Embryonic facial prominence (tissue), 1 donor: ENCODE data around the gene SNX8.
"Not testable (repeated sequence)": the region's sequence is repeated elsewhere in the genome, so short reads cannot be mapped to it uniquely, and the experiment has no call there.

Experiments
- DNase-seq: peaks from one replicate; pipeline ENCODE4 v3.0.0-alpha.2; 2016; ENCODE audit errors: extremely low spot score

SNX8 gene, protein sequence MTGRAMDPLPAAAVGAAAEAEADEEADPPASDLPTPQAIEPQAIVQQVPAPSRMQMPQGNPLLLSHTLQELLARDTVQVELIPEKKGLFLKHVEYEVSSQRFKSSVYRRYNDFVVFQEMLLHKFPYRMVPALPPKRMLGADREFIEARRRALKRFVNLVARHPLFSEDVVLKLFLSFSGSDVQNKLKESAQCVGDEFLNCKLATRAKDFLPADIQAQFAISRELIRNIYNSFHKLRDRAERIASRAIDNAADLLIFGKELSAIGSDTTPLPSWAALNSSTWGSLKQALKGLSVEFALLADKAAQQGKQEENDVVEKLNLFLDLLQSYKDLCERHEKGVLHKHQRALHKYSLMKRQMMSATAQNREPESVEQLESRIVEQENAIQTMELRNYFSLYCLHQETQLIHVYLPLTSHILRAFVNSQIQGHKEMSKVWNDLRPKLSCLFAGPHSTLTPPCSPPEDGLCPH

DNA sequence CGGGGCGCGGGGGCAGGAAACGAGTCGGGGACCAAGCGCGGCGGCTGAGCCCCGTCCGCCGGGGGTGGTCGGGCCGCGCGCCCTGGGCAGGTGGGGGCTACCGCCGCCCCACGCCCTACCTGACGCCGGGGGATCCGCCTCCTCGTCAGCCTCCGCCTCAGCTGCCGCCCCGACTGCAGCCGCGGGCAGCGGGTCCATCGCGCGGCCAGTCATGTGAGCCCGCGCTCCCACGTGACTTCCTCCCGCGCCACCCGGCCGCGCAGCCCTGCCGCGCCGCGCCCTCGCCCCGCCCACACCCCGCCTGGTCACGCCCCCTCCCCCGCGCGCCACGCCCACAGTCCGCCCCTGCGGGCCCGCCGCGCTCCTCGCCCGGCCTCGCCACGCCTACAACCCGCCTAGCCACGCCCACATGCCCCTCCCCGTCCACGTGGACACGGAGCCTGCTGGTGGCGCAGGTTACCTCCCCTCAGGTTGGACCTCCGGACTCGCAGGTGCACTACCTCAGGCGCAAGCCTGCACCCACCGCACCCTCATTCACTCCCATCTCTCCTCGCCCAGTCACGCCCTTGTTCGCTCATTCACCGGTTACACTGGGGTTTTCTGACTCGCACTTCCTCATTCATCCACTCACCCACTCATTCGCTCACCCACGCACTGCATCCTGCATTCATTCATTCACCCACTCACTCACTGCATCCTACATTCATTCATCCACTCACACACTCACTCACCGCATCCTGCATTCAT, at the start of gene SNX8:
TSS of gene SNX8 (minus strand) at position 233 of the 747 bp plus-strand sequence. CDS start at position 213, 20 bp downstream.
- peak; percentile 58 for DNase-seq

DNA sequence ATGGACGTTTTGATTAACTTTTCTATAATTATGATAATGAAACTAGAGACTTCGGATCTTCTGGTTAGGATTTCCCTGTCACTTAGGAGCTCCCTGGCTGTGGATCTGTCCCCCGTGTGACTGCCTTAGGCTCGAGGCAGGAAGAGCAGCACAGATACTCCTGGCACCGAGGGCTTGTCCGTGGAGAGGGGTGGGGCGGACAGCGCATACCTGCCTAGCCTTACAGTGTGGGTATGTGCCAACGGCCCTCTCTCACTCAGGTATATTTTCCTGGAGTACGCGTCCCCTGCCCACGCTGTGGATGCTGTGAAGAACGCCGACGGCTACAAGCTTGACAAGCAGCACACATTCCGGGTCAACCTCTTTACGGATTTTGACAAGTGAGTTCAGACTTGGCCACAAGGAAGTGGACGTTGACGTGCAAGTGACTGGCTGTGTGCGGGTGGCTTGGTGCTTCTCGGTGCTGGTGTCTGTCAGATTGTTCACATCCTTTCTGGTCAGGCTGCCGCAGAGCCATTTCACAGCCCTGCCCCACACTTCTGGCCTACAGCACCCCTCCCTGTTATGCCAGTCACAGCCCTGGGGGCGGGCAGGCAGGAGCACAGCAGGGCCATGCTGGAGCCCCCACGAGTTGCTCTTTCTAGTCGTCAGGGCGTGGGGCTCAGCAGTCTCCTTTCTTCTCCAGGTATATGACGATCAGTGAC, 48.3 kb upstream of the SNX8 start:
- DNase-seq, result no peak

DNA sequence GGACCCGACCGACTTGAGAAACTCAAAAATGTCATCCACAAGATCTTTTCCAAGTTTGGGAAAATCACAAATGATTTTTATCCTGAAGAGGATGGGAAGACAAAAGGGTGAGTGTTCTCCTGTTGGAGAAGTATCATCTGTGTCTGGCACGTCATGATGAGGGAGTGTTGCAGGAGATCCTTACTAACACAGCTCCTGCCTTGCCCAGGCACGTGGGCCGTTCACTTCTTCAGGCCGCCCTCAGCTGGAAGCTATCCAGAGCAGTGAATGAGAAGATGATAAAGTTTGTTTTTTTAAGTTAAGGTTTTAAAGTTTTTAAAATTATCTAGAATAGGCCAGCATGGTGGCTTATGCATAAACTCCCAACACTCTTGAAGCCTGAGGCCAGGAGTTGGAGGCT, 46.6 kb upstream of the SNX8 start:
- no peak for DNase-seq

DNA sequence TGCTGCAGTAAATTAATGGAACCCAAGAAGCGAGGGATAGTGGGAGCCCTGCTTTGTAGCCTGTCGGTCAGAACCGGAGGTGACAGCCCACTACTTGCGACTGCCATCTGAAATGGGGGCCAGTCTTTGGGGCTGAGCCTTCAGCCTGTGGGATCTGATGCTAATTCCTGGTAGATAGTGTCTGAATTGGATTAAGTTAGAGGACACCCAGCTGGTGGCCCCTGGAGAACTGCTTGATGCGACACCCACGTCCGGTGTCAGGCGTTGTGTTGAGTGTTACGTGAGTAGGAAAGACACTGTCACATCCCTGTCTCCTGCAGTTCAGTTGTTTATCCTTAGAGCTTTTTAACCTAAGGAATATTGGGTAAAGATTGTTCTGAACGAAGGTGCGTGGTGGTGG, 45.4 kb upstream of the SNX8 start:
- DNase-seq, result no peak

DNA sequence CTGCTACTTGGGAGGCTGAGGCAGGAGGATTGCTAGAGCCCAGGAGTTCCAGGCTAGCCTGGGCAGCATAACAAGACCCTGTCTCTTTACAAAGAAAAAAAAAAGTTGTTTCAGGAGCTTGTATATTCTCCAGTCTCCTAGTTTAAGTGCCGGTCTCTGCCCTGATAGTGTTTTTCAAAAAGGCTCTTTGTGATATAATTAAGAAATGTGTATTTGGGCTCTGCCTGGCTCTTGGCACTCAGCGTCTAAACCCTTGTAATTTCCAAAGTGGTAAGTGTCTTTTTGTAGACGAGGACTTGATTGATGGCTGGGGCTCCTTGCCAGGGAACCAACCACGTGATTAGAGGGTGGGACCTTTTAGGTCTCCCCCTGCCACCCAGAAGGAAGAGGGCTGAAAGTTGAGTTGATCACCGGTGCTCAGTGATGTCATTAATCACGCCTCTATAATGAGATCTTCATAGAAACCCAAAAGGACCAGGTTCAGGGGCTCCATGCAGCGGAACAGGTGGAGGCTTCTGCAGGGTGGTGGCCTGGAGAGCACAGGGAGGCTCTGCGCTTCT, 44.8 kb upstream of the SNX8 start:
- DNase-seq, result no peak

DNA sequence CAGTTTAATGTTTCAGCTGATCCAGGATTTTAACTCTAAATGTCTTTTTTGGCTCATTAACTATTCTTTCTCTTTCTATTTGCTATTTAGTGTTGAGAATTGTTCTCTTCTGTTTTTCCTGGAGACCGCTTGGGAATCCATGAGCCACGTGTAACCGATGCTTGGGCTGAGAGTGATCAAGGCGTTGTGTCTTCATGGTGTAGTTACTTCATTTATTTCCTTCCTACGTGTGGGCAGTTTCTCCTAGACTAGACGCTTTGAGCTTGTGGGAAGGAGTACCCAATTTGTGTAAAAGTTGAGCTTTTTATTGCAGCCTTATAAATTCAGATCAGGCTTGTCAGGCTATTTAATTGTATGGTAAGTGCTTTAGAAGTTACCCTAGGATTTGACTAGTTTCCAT, 43.3 kb upstream of the SNX8 start:
- no peak for DNase-seq

DNA sequence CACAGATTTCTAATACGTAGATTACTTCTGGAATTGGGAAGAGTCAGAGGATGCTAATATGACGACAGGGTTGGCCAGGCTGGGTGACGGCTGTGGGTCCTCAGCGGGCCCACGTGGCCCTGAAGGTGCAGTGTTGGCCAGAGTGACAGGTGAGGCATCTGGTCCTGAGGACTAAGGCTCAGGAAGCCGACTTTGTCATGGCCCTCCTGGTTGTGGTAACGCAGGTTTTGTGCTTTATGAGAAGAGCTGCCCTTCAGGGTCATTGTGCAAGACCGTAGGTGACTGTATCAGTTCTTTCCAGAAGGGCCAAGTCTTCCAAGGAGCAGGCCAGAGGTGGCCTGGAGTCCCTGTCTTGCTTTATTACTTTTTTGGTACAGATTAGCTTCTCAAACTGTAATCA, 42.9 kb upstream of the SNX8 start:
- DNase-seq, result no peak

DNA sequence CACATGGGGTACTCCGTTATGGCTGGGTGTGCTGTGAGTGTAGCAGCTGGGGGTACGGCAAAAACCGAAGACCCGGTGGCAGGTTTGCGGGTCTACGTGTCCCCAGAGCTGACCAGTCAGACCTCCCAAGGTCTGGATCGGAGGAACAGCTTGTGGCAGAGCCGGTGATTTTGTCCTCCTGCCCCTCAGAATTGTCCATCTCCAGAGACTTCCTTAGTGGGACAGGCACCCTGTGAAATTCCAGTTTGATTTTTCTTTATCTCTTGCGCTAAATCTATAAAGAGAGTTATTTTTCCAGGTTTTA, 41.4 kb upstream of the SNX8 start:
- DNase-seq, result no peak

DNA sequence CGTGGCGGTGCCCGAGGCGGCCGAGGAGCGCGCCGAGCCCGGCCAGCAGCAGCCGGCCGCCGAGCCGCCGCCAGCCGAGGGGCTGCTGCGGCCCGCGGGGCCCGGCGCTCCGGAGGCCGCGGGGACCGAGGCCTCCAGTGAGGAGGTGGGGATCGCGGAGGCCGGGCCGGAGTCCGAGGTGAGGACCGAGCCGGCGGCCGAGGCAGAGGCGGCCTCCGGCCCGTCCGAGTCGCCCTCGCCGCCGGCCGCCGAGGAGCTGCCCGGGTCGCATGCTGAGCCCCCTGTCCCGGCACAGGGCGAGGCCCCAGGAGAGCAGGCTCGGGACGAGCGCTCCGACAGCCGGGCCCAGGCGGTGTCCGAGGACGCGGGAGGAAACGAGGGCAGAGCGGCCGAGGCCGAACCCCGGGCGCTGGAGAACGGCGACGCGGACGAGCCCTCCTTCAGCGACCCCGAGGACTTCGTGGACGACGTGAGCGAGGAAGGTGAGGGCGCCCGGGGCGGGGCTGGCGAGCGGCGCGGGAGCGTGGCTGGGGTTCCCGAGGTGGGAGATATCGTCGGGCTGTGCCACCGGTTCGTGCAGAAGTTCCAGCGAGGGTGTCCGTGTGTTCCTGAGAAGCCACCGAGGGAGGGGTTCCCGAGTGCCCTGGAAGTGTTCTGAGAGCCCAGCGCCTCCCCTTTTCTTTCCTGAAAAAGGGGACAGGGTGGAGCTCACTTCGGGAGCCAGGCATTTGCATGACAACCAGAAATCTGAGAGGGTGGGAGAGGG, 40.9 kb upstream of the SNX8 start:
- DNase-seq, result no peak

DNA sequence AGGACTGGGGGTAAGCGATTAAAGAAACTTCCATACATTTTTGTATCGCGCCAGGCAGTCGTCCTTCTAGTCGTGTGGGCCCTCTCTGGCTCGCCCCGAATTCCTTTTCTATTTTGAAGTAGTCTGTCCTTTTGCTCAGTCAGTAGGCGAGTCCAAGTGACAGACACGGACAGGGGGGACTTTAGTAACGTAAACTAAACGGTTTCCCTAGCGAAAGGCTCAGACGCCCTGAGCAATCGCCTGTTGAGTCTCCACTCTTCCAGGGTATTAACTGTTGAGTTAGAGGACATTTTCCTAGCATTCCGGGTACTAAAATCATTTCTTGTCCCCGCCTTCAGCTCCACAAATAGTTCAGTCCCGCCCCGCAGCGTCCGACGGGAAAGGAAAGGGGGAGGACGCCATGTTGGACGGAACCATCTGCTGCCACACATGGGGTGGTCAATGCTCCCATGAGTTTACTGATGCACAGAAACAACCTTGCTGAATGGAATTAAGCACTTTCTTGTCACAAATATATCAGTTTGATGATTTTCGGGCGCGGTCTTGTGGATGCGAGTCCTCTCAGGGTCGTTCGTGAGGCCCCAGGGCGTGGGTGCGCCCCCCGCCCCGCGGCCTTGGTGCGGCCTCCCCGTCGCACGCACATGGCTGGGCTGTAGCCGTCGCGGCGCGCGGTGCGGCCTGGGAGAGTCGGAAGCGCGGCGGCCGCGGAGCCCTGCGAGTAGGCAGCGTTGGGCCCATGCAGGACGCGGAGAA, 40.1 kb upstream of the SNX8 start, which contains the start of gene EIF3B:
TSS of gene EIF3B (plus strand) at position 642 of the 753 bp plus-strand sequence. CDS start at position 737, 95 bp downstream.
- DNase-seq, result peak; percentile 87

DNA sequence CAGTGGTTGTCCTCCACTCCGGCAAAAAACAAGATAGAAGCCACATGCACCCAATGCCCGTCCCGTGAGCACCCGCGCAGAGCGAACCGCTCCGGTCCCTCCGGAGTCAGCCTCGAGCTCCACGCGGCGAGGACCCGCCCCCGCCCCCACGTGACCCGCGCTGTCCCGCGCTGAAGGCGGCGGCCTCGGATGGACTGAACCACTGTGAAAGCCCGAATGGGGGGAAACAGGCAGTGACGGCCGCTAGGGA, 39.6 kb upstream of the SNX8 start:
- no peak for DNase-seq

DNA sequence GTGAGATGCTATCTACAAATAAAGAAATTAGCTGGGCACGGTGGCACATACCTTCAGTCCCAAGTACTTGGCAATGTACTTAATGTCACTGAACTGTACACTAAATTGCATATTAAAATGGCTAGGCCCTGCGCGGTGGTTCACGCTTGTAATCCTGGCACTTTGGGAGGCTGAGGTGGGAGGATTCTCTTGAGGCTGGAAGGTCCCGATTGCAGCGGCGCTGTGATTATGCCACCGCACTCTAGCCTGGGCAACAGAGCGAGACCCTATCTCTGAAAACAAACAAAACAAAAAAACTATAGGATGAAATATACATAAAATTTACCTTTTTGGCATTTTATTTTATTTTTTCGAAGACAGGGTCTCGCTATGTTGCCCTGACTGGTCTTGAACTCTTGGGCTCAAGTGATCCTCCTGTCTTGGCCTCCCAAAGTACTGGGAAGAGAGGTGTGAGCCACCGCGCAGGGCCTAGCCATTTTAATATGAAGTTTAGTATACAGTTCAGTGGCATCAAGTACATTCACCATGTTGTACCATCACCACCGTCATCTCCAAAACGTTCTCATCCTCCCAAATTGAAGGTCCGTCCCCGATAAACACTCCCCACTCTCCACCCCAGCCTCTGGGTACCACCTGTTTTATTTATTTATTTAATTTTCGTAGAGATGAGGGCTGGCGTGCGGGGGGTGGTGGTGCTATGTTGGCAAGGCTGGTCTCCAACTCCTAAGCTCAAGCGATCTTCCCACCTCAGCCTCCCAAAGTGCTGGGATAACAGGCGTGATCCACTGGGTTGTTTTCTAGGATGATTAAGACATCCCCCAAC, 39.1 kb upstream of the SNX8 start:
- DNase-seq, result no peak

DNA sequence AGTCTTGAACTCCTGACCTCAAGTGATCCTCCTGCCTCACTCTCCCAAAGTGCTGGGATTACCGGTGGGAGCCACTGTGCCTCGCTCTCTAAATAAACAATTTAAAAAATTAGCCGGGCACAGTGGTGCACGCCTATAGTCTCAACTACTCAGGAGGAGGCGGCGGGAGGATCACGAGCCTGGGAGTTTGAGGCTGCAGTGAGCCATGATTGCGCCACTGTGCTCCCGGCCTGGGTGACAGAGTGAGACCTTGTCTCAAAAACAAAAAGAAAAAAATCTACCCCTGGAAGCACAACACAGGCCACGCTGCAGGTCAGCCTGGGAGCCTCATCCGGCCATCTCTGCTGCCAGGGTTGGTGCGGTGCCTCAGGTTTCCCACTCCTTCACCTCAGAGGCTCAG, 36.6 kb upstream of the SNX8 start:
- DNase-seq, result no peak

DNA sequence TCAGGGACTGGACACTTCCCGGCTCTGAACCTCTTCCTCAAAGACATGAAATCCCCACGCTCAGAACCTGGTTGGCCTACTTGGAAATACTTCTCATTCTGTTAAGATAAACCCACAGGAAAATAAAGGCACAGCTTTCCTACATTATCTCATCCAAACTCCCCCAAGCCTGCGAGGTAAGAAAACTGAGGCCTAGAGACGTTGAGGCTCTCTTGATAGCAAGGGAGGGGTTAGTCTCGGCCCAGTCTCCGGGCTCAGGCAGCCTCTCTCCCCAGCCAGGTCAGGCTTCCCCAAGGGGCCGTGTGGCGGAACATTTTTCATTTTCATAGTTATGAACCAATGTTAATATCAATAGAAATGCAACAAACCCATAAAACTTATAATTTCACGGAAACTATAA, 35.8 kb upstream of the SNX8 start:
- no peak for DNase-seq

DNA sequence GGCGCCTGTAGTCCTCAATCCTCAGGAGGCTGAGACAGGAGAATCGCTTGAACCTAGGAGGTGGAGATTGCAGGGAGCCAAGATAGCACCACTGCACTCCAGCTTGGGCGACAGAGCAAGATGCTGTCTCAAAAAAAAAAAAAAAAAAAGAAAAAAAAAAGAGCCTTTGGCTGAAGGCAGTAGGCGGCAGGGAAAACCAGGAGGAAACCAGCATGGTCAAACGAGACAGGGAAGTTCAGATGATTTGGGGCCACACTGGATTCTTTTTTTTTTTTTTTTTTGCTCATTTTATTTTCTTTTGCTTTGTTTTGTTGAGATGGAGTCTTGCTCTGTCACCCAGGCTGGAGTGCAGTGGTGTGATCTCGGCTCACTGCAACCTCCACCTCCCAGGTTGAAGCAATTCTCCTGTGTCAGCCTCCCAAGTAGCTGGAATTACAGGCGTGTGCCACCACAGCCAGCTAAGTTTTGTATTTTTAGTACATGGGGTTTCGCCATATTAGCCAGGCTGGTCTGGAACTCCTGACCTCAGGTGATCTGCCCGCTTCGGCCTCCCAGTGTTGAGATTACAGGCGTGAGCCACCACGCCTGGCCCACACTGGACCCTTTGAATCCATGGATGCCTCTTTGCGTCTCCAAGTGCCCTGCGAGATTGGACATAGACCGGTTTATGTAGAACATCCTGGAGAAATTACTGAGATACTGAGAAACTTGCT, 33.3 kb upstream of the SNX8 start:
- not testable (repeated sequence) for DNase-seq

DNA sequence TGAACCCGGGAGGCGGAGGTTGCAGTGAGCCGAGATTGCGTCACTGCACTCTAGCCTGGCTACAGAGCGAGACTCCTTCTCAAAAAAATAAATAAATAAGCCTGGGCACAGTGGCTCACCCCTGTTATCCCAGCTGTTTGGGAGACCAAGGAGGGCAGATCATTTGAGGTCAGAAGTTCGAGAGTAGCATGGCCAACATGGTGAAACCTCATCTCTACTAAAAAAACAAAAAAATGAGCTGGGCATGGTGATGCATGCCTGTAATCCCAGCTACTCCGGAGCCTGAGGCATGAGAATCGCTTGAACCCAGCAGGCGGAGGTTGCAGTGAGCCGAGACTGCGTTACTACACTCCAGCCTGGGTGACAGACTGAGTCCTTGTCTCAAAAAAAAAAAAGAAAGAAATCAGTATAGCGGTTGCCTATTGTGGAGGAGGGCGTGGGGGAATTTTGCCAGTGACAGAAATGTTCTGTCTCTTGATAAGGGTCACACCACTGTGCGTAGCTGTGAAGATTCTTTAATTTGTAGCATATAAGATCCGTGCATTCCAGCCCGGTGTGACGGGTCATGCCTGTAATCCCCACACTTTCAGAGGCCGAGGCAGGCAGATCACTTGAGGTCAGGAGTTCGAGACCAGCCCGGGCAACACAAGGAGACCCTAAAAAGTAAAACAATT, 22.5 kb upstream of the SNX8 start:
- no peak for DNase-seq

DNA sequence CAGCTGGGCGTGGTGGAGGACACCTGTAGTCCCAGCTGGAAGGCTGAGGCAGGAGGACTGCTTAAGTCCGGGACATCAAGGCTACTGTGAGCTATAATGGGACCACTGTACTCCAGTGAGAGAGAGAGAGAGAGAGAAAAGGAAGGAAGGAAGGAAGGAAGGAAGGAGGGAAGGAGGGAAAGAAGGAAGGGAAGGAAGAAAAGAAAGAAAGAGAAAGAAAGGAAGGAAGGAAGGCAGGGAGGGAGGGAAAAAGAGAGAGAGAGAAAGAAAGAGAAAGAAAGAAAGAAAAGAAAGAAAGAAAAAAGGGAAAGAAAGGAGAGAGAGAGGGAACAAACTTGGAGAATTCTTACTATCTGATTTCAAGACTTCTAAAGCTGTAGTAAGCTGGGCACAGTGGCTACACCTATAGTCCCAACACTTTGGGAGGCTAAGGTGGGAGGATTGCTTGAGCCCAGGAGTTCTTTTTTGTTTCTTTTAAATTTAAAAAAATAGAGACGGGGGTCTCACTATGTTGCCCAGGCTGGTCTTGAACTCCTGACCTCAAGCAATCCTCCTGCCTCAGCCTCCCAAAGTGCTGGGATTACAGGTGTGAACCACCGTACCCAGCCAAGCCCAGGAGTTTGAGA, 18.5 kb upstream of the SNX8 start:
- not testable (repeated sequence) for DNase-seq

DNA sequence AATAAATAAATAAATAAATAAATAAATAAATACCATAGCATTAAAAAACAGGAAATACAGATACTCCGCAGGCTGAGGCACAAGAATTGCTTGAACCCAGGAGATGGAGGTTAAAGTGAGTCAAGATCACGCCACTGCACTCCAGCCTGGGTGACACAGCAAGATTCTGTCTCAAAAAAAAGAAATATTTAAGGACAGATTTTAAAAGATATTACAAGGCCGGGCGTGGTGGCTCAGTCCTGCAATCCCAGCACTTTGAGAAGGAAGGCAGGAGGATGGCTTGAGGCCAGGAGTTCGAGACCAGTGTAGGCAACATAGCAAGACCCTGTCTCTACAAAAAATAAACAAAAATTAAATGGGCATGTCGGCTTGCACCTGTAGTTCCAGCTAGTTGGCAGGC, 17.5 kb upstream of the SNX8 start:
- no peak for DNase-seq
